Activated CD8-positive, alpha-beta memory T cell treated with anti-CD3 and anti-CD28 coated beads, Interleukin-2, amount 50 U/mL, for 1 hour (primary cell): ENCODE data around the gene LIMCH1.
"Not testable (repeated sequence)": the region's sequence is repeated elsewhere in the genome, so short reads cannot be mapped to it uniquely, and the experiment has no call there.

Source experiments
- DNase-seq: peaks from one replicate; pipeline ENCODE4 v3.0.0-alpha.2; 2020; ENCODE audit errors: extremely low read depth

Gene LIMCH1

GRCh38 chr4:41678086-41678816 is 140.3 kb downstream of the LIMCH1 start:
- no peak for DNase-seq

GRCh38 chr4:41678951-41679350 is 141.0 kb downstream of the LIMCH1 start:
- DNase-seq = no peak

- no peak for DNase-seq
These were observed 142.0 kb downstream of the LIMCH1 start for GRCh38 chr4:41679991-41680390.

GRCh38 chr4:41681054-41681453 is 143.1 kb downstream of the LIMCH1 start:
- no peak for DNase-seq

GRCh38 chr4:41683326-41683725 is 145.4 kb downstream of the LIMCH1 start:
- DNase-seq = no peak

- no peak for DNase-seq
These were observed 148.9 kb downstream of the LIMCH1 start for GRCh38 chr4:41686893-41687292.

GRCh38 chr4:41687971-41688370 is 150.0 kb downstream of the LIMCH1 start:
- DNase-seq = no peak

GRCh38 chr4:41692717-41693345 is 154.9 kb downstream of the LIMCH1 start:
- DNase-seq = no peak

- DNase-seq = no peak
These were observed 155.7 kb downstream of the LIMCH1 start for GRCh38 chr4:41693629-41694028.

GRCh38 chr4:41696131-41696530 is 158.2 kb downstream of the LIMCH1 start:
- DNase-seq = no peak

GRCh38 chr4:41696763-41697162 is 158.8 kb downstream of the LIMCH1 start:
- DNase-seq = no peak

- DNase-seq = no peak
These were observed 164.0 kb downstream of the LIMCH1 start for GRCh38 chr4:41701983-41702382.

- DNase-seq = no peak
These were observed 164.8 kb downstream of the LIMCH1 start for GRCh38 chr4:41702770-41703169.

GRCh38 chr4:41703785-41704184 is 165.8 kb downstream of the LIMCH1 start:
- DNase-seq = no peak

GRCh38 chr4:41709844-41710481 is 172.0 kb downstream of the LIMCH1 start:
- no peak for DNase-seq

- not testable (repeated sequence) for DNase-seq
These were observed 173.7 kb downstream of the LIMCH1 start for GRCh38 chr4:41711654-41712053.

GRCh38 chr4:41712425-41712824 is 174.5 kb downstream of the LIMCH1 start:
- DNase-seq = no peak

GRCh38 chr4:41713768-41714167 is 175.8 kb downstream of the LIMCH1 start:
- no peak for DNase-seq

- no peak for DNase-seq
These were observed 176.5 kb downstream of the LIMCH1 start for GRCh38 chr4:41714364-41715000.

GRCh38 chr4:41715155-41715554 is 177.2 kb downstream of the LIMCH1 start:
- DNase-seq = no peak

- no peak for DNase-seq
These were observed 180.9 kb downstream of the LIMCH1 start for GRCh38 chr4:41718907-41719306.

GRCh38 chr4:41719417-41719816 is 181.5 kb downstream of the LIMCH1 start:
- no peak for DNase-seq

- DNase-seq = no peak
These were observed 184.2 kb downstream of the LIMCH1 start for GRCh38 chr4:41722181-41722580.
